WI38 (cell line): ENCODE results near the gene CNN2.

Source experiments
- H3K4me3 ChIP-seq: 2 replicates; pipeline ENCODE4 v1.5.1; 2011; ENCODE audit warnings: low read depth, mild to moderate bottlenecking, control low read depth, low read length
- CTCF ChIP-seq: IDR thresholded peaks from 2 replicates; pipeline ENCODE4 v1.5.1; 2012; ENCODE audit warnings: low read depth, mild to moderate bottlenecking, control low read depth, low read length

CNN2 gene

DNA sequence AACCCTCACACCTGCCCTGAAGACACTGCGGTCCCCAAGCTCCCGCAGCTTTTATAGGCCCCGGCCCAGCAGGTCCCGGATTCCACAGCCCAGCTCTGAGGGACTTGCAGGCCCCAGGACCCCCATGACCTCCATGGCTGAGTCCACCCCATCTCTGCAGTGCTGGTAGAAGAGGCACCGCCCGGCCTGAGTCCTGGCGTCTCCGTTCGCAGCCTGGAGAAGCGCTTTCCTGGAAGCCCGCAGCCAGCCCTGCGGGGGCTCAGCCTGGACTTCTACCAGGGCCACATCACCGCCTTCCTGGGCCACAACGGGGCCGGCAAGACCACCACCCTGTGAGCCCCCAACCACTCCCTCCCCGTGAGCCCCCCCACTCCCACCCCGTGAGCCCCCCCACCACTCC lies 22.7 kb downstream of the CNN2 start:
- TF ChIP-seq CTCF, result no peak

DNA sequence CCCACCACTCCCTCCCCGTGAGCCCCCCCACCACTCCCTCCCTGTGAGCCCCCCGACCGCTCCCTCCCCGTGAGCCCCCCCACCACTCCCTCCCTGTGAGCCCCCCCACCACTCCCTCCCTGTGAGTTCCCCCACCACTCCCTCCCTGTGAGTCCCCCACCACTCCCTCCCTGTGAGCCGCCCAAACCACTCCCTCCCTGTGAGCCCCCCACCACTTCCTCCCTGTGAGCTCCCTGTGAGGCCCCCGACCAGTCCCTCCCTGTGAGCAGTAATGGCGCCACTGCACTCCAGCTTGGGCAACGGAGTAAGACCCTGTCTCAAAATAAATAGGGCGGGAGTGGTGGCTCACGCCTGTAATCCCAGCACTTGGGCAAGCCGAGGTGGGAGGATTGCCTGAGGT lies 23.4 kb downstream of the CNN2 start:
- no peak overlapping the region for H3K4me3 ChIP-seq
- TF ChIP-seq CTCF, result no peak

More for the DNA sequence above, 22.7 kb downstream of the CNN2 start:
- H3K4me3 ChIP-seq, result no peak overlapping the region

GRCh38 chr19:1050989-1051788 lies 24.8 kb downstream of the CNN2 start:
- no peak overlapping the region for H3K4me3 ChIP-seq
- TF ChIP-seq CTCF, result no peak

GRCh38 chr19:1051791-1052190 lies 25.4 kb downstream of the CNN2 start:
- no peak overlapping the region for H3K4me3 ChIP-seq
- TF ChIP-seq CTCF, result no peak

- H3K4me3 ChIP-seq, result no peak overlapping the region
- TF ChIP-seq CTCF, result no peak
Measured at GRCh38 chr19:1052349-1052975, 26.1 kb downstream of the CNN2 start.

GRCh38 chr19:1053176-1054101 lies 27.0 kb downstream of the CNN2 start:
- H3K4me3 ChIP-seq, result no peak overlapping the region
- TF ChIP-seq CTCF, result no peak
